Activated T-cell treated with anti-CD3 and anti-CD28 coated beads for 24 hours (primary cell): ENCODE data around the gene SPOCK2.

Experiments
- DNase-seq: peaks from one replicate; pipeline ENCODE4 v3.0.0-alpha.2; 2020; ENCODE audit warnings: low read depth

Gene SPOCK2

DNA sequence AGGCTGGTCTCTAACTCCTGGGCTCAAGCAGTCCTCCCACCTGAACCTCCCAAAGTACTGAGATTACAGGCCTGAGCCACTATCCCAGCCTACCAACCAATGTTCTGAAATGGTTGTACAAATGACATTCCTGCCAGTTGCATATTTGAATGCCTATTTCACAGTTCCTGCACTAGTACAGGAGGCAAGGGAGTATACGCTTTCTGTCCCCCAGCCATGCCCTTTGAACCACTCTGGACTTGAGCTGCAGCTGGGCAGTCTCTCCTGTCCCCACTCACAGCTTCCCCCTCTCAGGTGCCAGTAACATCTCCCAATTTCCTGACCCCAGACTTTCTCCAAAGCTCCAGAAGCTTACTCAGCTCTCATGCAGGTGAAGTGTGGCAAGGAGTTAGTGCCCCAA, 58.9 kb downstream of the SPOCK2 start:
- no peak for DNase-seq

DNA sequence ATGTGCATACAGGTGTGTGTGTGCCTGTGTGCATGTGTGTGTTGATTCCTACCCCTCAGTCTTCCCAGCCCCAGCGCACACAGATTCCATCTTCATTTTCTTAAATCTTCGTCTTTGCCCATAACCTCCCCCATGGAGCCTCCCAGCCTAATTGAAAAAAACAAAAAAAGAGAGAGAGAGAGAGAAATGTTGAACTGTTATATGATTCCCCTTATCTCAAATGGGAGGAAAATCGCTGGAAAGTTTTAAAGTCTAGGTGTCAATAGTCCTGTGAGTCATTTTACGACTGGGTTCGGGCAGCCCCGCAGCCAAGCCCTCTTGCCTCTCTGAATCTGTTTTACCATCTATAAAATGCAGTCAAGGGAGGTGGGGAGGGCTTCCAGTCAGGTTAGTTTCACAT, 60.9 kb downstream of the SPOCK2 start:
- DNase-seq = no peak

DNA sequence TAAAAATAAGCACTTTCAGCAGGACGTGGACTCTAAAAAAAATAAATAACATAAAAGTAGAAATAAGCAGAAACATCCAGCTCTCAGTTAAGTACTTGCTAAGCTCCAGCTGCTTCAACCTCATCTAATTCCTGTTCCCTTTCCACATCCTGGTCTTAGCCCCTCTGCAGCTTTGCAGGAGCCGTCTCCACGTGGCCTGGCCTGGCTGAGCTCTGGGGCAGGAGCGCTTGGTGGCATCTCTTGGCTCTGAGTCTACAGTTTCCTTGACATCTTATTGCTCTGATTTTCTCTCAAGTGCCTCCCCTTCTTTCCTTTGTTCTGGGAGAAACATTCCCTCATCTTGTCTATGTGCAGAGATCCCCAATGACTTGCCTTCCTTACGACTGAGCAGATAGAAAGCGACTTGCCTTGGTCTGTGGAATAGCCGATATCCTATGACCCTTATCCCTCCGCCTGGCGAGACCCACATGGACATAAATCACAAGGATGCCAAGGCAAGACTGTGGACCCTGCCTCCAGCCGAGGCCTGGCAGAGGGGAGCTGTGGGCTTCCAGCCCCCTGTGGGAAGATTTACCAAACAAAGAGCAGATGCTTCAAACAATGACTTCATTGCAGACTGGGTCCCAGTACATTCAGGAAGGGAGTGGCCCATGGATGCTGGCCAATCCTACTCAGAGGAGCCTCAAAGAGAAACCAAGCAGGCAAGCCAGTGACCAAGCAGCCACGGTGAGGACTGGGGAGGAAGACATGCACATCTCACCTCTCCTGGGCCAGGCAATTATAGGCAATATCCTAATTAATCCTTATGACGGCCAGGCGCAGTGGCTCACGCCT, 61.9 kb downstream of the SPOCK2 start:
- DNase-seq = no peak

DNA sequence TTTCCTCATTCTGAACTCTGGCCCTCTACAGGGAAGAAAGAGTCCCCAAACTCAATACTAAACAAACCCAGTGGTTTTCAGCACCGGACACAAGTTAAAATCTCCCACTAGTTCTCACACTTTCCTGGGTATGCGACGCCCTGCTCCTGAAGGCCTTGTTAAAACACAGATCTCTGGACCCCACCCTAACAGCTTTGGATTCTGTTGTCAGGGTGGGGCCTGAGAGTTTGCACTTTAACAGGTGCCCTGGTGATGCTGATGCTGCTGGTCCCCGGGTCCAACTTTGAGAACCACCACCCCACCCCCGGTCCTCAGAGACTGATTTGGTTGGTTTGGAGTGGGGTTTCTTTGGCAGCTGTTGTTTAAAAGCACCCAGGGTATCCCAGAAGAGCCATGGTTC, 62.5 kb downstream of the SPOCK2 start:
- no peak for DNase-seq

DNA sequence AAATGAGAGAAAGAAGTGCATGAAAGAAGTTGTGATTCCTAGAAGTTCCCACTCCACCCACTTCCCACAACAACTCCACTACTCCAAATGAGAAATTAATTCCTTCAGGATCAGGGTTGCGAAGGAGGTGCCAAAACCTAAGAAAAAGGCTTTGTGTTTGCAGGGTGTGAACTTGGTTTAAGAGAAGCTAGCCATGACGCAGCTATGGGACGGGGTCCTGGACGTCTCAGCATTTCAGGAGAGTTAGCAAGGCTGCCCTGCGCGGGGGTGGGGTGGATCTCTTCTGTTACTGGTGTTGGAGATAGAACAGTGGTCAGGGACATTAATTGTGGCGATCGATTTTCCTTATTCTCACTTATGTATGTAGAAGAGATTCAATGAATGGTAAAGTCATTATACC, 63.0 kb downstream of the SPOCK2 start:
- no peak for DNase-seq

DNA sequence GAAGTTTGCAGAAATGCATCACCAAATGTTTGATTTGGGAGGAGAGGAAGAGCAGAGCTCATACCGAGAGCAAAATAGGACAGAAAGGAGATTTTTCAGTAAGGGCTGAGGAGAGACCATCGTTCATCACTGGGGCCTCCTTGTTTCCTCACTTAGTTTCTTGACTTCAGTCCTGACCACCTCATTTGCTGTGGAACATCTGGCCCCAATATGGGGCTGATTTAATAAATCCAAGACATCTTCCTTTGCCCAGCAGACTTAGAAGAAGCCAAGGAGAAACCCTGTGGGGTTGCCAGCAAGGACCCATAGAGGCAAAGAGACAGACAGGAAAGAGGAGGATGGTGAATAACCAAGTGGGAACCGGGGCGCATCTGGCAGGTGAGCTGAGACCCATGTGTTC, 63.8 kb downstream of the SPOCK2 start:
- no peak for DNase-seq

DNA sequence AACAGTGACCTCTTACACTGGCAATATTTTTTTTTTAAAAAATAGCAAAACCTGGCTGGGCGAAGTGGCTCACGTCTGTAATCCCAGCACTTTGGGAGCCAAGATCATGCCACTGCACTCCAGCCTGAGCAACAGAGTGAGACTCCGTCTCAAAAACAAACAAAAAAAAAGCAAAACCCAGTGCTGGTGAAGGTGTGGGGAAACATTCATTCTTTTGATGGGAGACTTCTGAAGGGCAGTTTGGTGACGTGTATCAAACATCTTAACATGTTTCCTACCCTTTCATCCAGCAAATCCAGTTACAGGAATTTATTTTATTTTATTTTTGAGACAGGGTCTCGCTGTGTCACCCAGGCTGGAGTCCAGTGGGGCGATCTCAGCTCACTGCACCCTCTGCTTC, 66.1 kb downstream of the SPOCK2 start:
- DNase-seq = no peak

DNA sequence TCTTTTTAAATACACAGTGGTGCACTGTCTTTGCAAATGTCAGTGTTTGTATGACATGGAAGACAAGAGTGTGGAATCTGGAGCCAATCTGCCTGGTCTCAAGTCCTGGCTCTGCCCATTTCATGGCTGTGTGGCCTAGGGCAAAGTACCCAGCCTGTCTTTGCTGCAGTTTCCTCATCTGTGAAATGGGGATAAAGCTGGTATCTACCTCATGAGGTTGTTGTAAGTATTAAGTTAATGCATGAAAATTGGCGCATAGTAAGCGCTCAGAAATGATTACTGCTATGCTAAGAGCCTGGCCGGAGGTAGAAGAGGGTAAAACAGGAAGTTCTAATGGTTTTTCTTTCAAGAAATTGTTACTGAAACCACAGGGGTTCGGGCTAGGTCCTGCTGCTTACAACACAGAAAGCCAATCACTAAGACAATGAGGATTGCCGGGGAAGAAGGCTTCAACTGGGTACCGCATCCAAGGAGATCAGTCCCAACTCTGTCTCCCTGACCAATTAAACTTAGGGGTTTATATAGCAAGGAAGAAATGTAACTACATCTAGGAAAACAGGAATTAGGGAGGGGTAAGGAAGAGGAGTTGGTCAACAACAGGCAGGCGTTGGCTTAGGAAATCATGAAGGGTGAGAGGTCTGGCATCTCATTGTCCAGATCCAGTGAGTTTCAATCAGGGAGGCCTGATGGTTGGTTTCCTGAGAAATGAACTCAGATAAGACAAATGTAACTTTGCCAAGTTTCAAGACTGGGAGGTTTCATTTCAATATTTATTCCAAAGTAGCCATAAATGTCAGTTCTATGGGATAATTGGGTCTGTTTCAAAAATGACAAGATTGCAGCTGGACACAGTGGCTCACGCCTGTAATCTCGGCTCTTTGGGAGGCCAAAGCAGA, 67.2 kb downstream of the SPOCK2 start:
- DNase-seq = no peak

DNA sequence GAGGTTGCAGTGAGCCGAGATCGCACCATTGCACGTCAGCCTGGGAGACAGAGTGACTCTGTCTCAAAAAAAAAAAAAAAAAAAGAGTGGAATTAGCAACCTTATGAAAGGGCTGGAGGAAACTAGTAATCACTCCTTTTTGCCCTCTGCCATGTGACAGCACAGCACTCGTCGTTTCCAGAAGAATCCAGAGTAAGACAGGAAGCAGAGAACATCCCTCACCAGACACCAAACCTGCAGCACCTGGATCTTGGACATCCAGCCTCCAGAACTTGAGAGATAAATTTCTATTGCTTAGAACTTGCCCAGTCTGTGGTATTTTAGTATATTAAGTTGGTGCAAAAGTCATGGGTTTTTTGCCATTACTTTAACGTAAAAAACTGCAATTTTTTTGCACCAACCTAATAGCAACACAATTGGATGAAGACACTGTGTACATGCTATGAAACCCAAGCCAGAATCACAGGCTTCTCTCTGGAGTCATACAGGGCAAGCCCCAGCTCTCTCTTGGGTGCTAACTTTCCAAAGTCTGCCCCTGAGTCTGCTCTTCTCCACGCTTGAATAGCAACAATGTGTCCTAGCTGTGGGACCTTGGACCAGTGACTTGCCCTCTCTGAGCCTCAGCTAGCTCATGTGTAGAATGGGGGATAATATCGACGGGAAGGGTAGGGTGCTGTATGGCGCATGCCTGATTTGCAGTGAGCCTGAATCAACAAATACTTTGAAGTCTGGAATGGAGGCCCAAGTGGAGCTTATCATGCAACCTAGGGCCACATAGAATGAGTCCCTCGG, 69.1 kb downstream of the SPOCK2 start:
- no peak for DNase-seq

DNA sequence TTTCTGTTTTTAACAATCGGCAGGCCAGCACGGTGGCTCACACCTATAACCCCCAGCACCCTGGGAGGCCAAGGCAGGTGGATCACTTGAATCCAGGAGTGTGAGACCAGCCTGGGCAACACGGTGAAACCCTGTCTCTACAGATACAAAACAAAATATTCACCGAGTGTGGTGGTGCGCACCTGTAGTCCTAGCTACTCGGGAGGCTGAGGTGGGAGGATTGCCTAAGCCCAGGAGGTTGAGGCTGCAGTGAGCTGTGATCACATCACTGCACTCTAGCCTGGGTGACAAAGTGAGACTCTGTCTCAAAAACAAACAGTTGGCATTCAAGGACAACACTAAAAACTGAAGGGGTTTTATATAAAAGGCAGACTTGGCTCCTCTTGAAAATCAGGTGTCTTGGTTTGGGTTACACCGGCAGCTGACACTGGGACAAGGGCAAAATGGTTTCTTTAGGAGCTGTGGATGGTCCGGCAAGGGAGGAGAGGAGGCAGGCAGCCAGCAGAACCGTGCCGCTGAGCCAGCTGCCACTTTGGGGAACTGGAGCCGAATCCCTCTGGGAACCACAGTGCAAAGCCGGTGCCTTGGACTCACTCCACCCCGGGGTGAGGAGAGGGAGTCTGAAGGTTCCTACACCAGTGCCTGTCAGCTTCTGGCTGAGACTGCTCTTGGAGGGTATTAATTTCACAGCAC, 71.6 kb downstream of the SPOCK2 start:
- no peak for DNase-seq

DNA sequence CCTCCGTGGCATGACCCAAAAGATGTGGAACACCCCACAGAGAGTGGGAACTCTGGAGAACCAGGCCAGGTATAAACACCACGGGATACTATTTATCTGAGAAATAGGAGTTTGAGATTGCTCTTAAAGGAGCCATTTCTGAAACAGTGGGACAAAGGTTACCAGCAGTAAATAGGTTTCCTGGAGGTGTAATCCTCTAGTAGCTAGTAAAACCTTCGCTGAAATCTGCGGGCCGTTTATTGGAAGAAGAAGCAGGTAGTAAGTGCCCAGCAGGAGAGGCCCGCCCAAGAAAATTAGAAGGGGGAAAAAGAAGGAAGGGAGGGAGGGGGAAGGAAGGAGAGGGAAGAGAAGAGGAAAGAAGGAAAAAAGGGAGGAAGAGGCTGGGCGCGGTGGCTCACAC, 72.5 kb downstream of the SPOCK2 start:
- no peak for DNase-seq

DNA sequence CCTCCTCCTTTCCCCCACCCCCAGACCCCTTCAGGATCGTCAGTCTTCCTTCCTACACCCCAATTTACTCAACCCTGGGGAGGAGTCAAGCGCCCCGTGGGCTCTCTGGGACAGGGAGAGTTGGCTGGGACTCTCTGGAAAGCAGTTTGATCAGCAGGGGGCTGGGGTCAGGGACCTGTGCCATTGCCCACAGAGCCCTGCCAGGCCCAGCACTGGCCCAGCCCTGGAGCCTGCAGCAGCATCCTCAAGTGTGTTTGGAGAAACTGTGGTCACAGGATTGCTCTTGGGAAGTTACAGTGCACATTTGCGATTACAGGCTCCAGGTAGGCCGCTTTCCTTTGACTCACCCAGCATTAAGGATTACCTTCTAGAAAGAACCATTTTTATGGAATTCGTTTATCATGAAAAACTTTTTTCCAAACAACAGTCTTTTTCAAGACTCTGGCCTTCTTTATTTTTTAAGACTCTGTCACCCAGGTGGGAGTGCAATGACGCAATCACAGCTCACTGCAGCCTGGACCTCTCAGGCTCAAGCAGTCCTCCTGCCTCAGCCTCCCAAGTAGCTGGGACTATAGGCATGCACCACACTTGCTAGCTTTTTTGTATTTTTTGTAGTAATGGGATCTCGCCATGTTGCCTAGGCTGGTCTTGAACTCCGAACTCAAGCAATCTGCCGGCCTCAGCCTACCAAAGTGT, 73.4 kb downstream of the SPOCK2 start:
- DNase-seq = no peak

DNA sequence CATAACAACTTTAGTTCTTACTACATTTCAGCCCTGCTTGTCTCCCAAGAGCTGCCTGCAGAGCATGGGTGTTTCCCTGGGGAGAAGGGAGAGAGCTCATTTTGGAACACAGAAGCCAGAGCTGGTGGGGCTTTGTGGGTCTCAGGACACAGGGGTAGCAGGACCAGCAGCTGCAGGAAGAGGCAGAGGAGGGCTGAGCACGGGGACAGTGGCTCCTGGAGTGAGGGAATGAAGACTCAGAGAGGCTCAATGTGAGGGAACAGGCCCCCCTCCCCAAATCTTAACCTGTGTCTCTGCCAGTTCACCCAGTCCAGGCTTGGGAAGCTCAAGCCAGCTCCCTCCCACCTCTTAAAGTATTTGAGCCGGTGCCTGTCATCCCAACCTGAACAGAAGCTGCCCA, 74.2 kb downstream of the SPOCK2 start:
- DNase-seq = no peak

DNA sequence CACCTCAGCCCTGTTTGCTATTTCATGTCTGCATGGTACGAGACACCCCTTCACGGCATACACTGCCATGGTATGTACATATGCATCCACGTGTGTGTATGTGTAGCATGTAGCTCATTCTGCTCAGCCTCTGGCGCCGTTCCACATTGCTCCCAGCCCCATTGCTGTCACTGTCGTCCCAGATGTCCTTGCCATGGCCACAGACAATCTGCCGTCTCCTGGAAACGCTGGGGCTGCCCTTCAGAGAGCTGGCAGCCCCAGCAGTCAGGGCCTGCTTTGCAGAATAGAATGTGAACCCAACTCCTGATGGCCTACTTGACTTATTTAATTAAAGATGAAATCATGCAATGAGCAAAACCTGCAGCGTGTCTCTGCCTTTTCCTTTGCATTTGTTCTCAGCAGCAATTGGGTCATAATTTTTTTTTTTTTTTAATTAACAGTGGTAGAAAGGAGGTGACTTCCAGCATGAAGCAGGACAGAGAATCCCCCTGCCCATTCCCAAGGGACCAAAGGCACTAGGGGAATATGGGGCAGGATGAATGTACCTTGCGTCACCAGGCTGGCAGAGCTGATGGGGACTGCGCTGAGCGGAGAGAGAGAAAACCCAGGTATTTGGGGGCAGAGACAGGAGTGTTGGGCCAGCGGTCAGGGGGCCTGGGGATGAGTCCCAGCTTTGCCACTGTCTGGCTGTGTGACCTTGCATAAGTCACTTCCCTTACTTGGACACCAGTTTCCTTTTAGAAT, 75.0 kb downstream of the SPOCK2 start:
- DNase-seq = no peak

DNA sequence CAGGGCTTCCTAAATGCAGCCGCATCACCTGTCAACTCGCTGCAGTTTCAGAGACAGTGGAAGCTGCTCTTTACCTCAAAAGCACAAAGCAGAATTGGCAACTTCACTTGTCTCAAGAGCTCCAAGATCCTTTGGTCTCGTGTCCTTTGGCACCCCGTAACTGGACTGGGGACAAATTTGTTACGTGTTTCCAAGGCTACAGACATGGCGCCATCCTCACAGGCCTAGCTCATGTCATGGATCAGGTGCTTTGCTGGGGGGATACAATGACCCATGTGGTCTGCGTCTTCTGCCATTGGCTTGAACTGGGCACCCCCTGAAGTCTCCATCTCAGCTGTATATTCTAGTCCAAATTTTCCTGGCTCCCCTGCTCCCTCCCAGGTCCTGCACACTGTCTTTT, 75.6 kb downstream of the SPOCK2 start:
- no peak for DNase-seq

DNA sequence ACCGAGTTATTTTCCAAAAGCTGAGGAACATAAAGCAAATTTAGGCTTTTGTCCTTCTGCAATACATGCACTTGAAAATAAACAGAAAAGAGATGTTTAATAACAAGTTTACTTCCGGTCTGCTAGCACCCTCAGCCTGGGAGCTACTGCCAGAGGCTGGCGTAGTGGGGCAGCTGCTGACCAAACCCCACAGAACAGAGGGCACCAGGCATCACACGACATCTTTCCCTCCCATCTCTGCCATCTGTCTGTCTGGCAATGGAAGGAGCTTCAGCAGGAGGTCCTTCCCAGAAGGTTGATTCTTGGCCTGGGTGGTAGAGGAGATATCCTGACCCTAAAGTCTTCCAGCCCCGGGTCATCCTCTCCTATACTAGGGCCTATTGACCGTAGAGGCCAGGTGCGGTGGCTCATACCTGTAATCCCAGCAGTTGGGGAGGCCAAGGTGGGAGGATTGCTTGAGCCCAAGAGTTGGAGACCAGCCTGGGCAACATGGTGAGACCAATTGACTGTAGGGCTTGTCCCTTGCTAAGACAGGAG, 76.3 kb downstream of the SPOCK2 start:
- no peak for DNase-seq

DNA sequence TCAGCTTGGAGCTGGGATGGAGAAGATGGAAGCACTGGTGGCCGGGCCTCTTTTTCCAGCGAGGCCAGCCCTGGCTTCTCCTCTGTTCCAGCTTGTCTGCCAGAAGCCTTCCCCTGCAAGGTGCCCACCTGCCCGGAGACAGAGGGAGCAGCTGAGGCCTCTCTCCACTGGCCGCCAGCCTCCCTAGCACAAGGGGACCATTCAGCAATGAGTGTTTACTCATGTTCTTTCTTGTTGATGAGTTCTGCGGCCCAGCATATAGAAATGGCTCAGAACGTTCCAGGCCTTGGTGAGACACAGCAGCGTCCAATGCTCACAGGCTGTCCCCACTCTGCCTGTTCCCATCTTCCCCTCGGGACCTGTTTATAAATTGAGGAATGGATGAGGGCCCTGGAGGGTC, 76.9 kb downstream of the SPOCK2 start:
- DNase-seq = no peak

DNA sequence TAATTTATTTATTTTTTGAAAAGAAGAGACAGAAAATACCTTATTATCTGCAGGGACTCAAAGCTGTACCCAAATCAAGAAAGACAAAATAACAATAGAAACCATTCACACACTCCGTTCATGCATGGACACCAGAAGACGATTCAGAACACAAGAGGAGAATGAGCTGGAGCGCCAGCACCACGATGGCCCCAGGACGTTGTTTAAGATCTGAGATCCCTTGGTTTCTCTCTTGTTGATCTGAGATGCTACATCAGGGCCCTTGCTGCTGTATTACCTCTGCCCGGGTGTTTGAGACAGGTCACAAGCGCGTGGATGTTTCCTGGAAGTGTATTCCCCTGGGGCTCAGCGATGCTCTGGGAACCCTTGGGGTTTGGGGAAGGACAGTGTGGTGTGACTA, 77.3 kb downstream of the SPOCK2 start:
- no peak for DNase-seq

DNA sequence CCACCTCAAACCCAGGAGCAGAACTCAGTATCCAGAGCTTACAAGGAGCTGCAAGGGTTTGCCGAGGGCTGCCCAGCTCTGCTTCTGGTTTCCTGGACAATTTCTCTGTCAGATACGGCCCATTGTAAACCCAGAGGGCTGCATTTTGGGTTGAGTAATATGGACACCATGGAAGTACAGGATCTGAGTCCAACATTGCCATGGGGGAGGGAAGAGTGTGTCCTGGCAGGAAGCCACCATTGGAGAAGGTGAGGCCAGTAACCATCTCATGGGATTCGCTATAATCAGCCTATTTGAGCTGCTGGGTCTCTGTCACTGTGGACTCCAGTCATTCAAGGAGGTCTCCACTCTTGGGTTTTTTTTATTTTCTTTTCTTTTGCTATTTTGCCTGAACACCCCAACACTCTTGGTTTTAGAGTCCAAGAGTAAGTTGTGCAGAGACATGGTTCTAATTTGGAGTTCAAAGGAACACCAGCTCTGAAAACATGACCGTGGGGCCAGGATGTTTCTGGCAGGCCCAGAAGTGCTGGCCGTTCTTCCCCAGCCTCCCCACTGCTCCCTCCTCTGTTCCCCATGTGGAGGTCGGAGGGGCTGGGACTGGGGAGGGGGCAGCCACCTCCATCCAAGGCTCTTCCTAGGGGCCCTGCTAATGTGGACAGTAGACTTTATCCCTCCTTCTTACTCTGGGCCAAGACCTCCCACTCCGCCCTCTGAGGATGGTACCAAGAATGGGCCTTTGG, 77.9 kb downstream of the SPOCK2 start:
- no peak for DNase-seq
